B cell (primary cell): ENCODE data around the gene SRP14. TPM values are rescaled to one million over a fixed set of nuclear protein-coding genes. Genes with fewer than 3 reads are reported as not detected.
A peak's percentile ranks its signal among the peaks of the same experiment; 100 is the strongest.

Experiments
- ATAC-seq: fragments of 200-7000 bp; cut with Tn5 transposase; one replicate; pipeline ENCODE4 v1.10.0; 2021; ENCODE audit warnings: low read depth, mild to moderate bottlenecking, moderate number of reproducible peaks, moderate library complexity
- CTCF ChIA-PET: fragments of 350-600 bp; sonication (Branson Sonifier 250); formaldehyde crosslinking; loops from one replicate; lab custom pipeline; 2021; ENCODE audit warnings: antibody characterized with exemption, inconsistent platforms; lab: Charles Lee
- POLR2A ChIA-PET: fragments of 350-600 bp; sonication (Branson Sonifier 250); formaldehyde crosslinking; loops from one replicate; lab custom pipeline; 2021; ENCODE audit warnings: antibody characterized with exemption; lab: Charles Lee
- DNase-seq: peaks from one replicate; pipeline ENCODE4 v3.0.0; 2013
- H2AFZ ChIP-seq: 2 replicates; pipeline ENCODE4 v1.6.1; 2012; ENCODE audit warnings: mild to moderate bottlenecking, low read depth, low read length; ENCODE audit not compliant: insufficient read depth, poor library complexity, severe bottlenecking
- H3K27ac ChIP-seq, 2 donors: 1 replicate in 1 of 2; 2 replicates in 1 of 2; pipeline ENCODE4 v1.5.1; 2012 to 2013; ENCODE audit warnings: low read length in 2 of 2, mild to moderate bottlenecking in 2 of 2, moderate library complexity in 1 of 2
- H3K27me3 ChIP-seq, 4 experiments: fragments of 200-600 bp in 1 of 4; sonication (generic) in 1 of 4; replicated peaks in 1 of 4; 1 replicate in 2 of 4; 2 replicates in 2 of 4; pipeline versions ENCODE4 v1.6.1 to v1.7.0; 2013 to 2016; ENCODE audit warnings: low read length in 3 of 4, mild to moderate bottlenecking in 2 of 4, mixed read lengths in 1 of 4, moderate library complexity in 1 of 4; ENCODE audit not compliant: insufficient read depth in 4 of 4, control insufficient read depth in 3 of 4; ENCODE audit errors: control extremely low read depth in 1 of 4
- H3K36me3 ChIP-seq, 2 experiments: replicated peaks in 1 of 2; 1 replicate in 1 of 2; 2 replicates in 1 of 2; pipeline versions ENCODE4 v1.6.1 to v1.7.1; 2013; ENCODE audit warnings: low read length in 1 of 2; ENCODE audit not compliant: insufficient read depth in 2 of 2, control insufficient read depth in 1 of 2; ENCODE audit errors: control extremely low read depth in 1 of 2, extremely low read depth in 1 of 2
- H3K4me1 ChIP-seq, 2 donors: fragments of 200-600 bp in 1 of 2; sonication (generic) in 1 of 2; 1 replicate in 1 of 2; 2 replicates in 1 of 2; pipeline versions ENCODE4 v1.5.1 to v1.6.1; 2013 to 2017; ENCODE audit warnings: low read length in 2 of 2; ENCODE audit not compliant: control insufficient read depth in 2 of 2, insufficient read depth in 2 of 2
- H3K4me2 ChIP-seq: replicated peaks from 2 replicates; pipeline ENCODE3; 2012; ENCODE audit warnings: mild to moderate bottlenecking, low read depth, low read length; ENCODE audit not compliant: poor library complexity, severe bottlenecking
- H3K4me3 ChIP-seq, 5 experiments: fragments of 200-600 bp in 1 of 5; sonication (generic) in 1 of 5; 1 replicate in 3 of 5; 2 replicates in 2 of 5; pipeline versions ENCODE4 v1.5.1 to v1.7.0; 2011 to 2016; ENCODE audit warnings: low read length in 4 of 5, mild to moderate bottlenecking in 4 of 5, low read depth in 2 of 5, control low read depth in 1 of 5, moderate library complexity in 1 of 5; ENCODE audit not compliant: insufficient read depth in 1 of 5; ENCODE audit errors: control extremely low read depth in 1 of 5, extremely low read depth in 1 of 5
- H3K79me2 ChIP-seq: fragments of 200-600 bp; sonication (generic); one replicate; pipeline ENCODE4 v1.6.0; 2016; ENCODE audit warnings: low read length; ENCODE audit not compliant: control insufficient read depth, insufficient read depth
- H3K9ac ChIP-seq: fragments of 200-600 bp; sonication (generic); 2 replicates; pipeline ENCODE4 v1.6.1; 2017; ENCODE audit warnings: mild to moderate bottlenecking, low read length, moderate library complexity
- H3K9me3 ChIP-seq, 3 donors: one replicate each; pipeline versions ENCODE4 v1.6.1 to v1.7.1; 2013; ENCODE audit warnings: low read length in 2 of 3; ENCODE audit not compliant: control insufficient read depth in 2 of 3, insufficient read depth in 1 of 3; ENCODE audit errors: control extremely low read depth in 1 of 3
- H4K20me1 ChIP-seq: 2 replicates; pipeline ENCODE4 v1.6.0; 2012; ENCODE audit warnings: mild to moderate bottlenecking, low read length; ENCODE audit not compliant: insufficient read depth, control insufficient read depth, poor library complexity, severe bottlenecking
- H3K27ac Mint-ChIP-seq: one replicate; pipeline ENCODE4 v1.8.0; 2021; ENCODE audit warnings: mixed read lengths
- H3K27me3 Mint-ChIP-seq: one replicate; pipeline ENCODE4 v1.8.0; 2021; ENCODE audit warnings: mixed read lengths
- H3K4me1 Mint-ChIP-seq: one replicate; pipeline ENCODE4 v1.8.0; 2021; ENCODE audit warnings: mixed read lengths
- H3K4me3 Mint-ChIP-seq: one replicate; pipeline ENCODE4 v1.8.0; 2021; ENCODE audit warnings: mixed read lengths
- H3K9me3 Mint-ChIP-seq: one replicate; pipeline ENCODE4 v1.8.0; 2022; ENCODE audit warnings: mixed read lengths; ENCODE audit not compliant: insufficient read depth
- CTCF ChIP-seq: fragments of 200-600 bp; IDR thresholded peaks from one replicate; pipeline ENCODE4 v1.8.0; 2022; ENCODE audit warnings: antibody characterized with exemption, mild to moderate bottlenecking
- EZH2 ChIP-seq: IDR thresholded peaks from 2 replicates; pipeline ENCODE4 v1.6.1; 2012; ENCODE audit warnings: borderline replicate concordance, low read depth, mild to moderate bottlenecking, moderate library complexity, low read length; ENCODE audit not compliant: insufficient read depth, poor library complexity, severe bottlenecking
- WGBS: methylation state at CpG from one replicate; pipeline ENCODE4 v1.1.5; 2013; ENCODE audit warnings: missing lambda C conversion rate; ENCODE audit not compliant: insufficient coverage; 5-methylcytosine and 5-hydroxymethylcytosine counted together
- intact Hi-C: fragments of 100-400 bp; cut with micrococcal nuclease; formaldehyde crosslinking; loops from one replicate; pipeline ENCODE4 v1.10.0; 2022
- polyA plus RNA-seq: library from polyadenylated mRNA; depleted of rRNA; stranded (reverse); fragments of >200 nt; gene quantifications from 2 replicates; pipeline ENCODE4 v1.2.3, GENCODE V29; 2012
- total RNA-seq, 2 donors: library from RNA; stranded (reverse); fragments of 120-200 nt in 1 of 2; gene quantifications; 1 replicate in 1 of 2; 2 replicates in 1 of 2; pipeline versions ENCODE4 v1.2.3 to v1.2.4, GENCODE V29; 2013 to 2022

The SRP14 gene
- total and polyA plus RNA-seq, 2 donors (not counting 1 experiment from before 2014, with no cell fraction given): 120 to 131 TPM

GRCh38 chr15:40085266-40085665 is 46.3 kb upstream of the SRP14 start:
- TF ChIP-seq EZH2 (no peak), CTCF (no peak)
- H3K9me3 Mint-ChIP-seq: no peaks in the 10 kb centered on the region
- ATAC-seq: no peak
- no peak overlapping the region for H3K27ac ChIP-seq
- H3K4me3 Mint-ChIP-seq: no peak overlapping the region
- no peaks in the 10 kb centered on the region for H4K20me1 ChIP-seq
- peaks cover 0 to 12% of the 10 kb centered on the region in 2 experiments for H3K36me3 ChIP-seq
- POLR2A ChIA-PET: interaction anchor here (0.8 to 4.1 kb wide), 2 partner anchors 13 to 21 kb away, joined by 3 to 58 read pairs; no protein-coding TSS in a partner anchor
- no peak overlapping the region for H3K4me3 ChIP-seq
- H3K9me3 ChIP-seq: no peaks in the 10 kb centered on the region
- intact Hi-C loops: no loop called here
- peaks cover 32% of the 10 kb centered on the region for H3K79me2 ChIP-seq
- H3K27me3 ChIP-seq: no peaks in the 10 kb centered on the region
- H3K4me1 ChIP-seq: peaks cover 37 to 54% of the 10 kb centered on the region in 2 donors
- CTCF ChIA-PET: interaction anchor here (23.0 to 33.4 kb wide), 2 partner anchors 20 to 43 kb away, joined by 489 to 934 read pairs; partner anchors contain the start of genes BMF and SRP14
- H3K4me2 ChIP-seq: no peak overlapping the region
- WGBS: 88% methylated on average over 5 of the region's 10 CpGs
- H3K27ac Mint-ChIP-seq: peak overlapping the region; percentile 79
- no peaks in the 10 kb centered on the region for H3K27me3 Mint-ChIP-seq
- no peak for DNase-seq
- H2AFZ ChIP-seq: no peak overlapping the region
- H3K9ac ChIP-seq: no peak overlapping the region
- peaks cover 71% of the 10 kb centered on the region for H3K4me1 Mint-ChIP-seq

GRCh38 chr15:40084650-40085049 is 45.7 kb upstream of the SRP14 start:
- H4K20me1 ChIP-seq: no peaks in the 10 kb centered on the region
- Mint-ChIP-seq H3K27me3 (no peaks in the 10 kb centered on the region), H3K27ac (peak overlapping the region; percentile 79), H3K9me3 (no peaks in the 10 kb centered on the region), H3K4me1 (peaks cover 71% of the 10 kb centered on the region), H3K4me3 (peak overlapping the region; percentile 16)
- no peak for ATAC-seq
- peaks cover 26% of the 10 kb centered on the region for H3K79me2 ChIP-seq
- H3K4me2 ChIP-seq: no peak overlapping the region
- POLR2A ChIA-PET: interaction anchor here (1.1 to 4.1 kb wide), 2 partner anchors 10 to 13 kb away, joined by 3 to 58 read pairs; no protein-coding TSS in a partner anchor
- H3K4me1 ChIP-seq: peaks cover 37 to 56% of the 10 kb centered on the region in 2 donors
- peaks cover 0 to 6% of the 10 kb centered on the region in 2 experiments for H3K36me3 ChIP-seq
- no peak for TF ChIP-seq EZH2
- 89% methylated on average over 3 of the region's 9 CpGs for WGBS
- H3K27me3 ChIP-seq: no peaks in the 10 kb centered on the region
- no peak overlapping the region for H3K4me3 ChIP-seq
- no peaks in the 10 kb centered on the region for H3K9me3 ChIP-seq
- H2AFZ ChIP-seq: no peak overlapping the region
- CTCF ChIA-PET: interaction anchor here (0.7 to 23.0 kb wide), 4 partner anchors 9 to 35 kb away, joined by 3 to 489 read pairs (median 4); partner anchors contain the start of gene BMF
- H3K27ac ChIP-seq: no peak overlapping the region
- no peak for DNase-seq
- intact Hi-C loops: loop anchor here (5.0 kb wide), 1 partner anchor 33 kb away; no protein-coding TSS in a partner anchor
- no peak overlapping the region for H3K9ac ChIP-seq
